K562 (cell line): ENCODE data around the gene ATP5PO. TPM values are rescaled to one million over a fixed set of nuclear protein-coding genes. Genes with fewer than 3 reads are reported as not detected.

Source experiments
- CTBP1 ChIP-seq: fragments of 450-650 bp; IDR thresholded peaks from 2 replicates; pipeline ENCODE4 v1.6.1; 2016; ENCODE audit warnings: borderline replicate concordance
- ERF ChIP-seq: fragments of 450-650 bp; formaldehyde crosslinking; IDR thresholded peaks from 2 replicates; pipeline ENCODE4 v1.4.0; 2020; ENCODE audit warnings: mild to moderate bottlenecking, mixed read lengths
- ETV1 ChIP-seq: fragments of 450-650 bp; conservative IDR thresholded peaks from 2 replicates; pipeline ENCODE4 v1.6.1; 2016; ENCODE audit warnings: missing genetic modification characterization, control low read depth, low read depth, missing compliant biosample characterization
- HDAC3 ChIP-seq: fragments of 450-650 bp; IDR thresholded peaks from 2 replicates; pipeline ENCODE4 v1.6.1; 2018; ENCODE audit warnings: borderline replicate concordance, mild to moderate bottlenecking, moderate library complexity; ENCODE audit not compliant: partially characterized antibody
- MAFG ChIP-seq: fragments of 450-650 bp; conservative IDR thresholded peaks from 2 replicates; pipeline ENCODE4 v1.6.1; 2016; ENCODE audit warnings: missing genetic modification characterization, missing compliant biosample characterization
- POLR3A ChIP-seq: IDR thresholded peaks from 2 replicates; pipeline ENCODE4 v1.6.1; 2011; ENCODE audit warnings: borderline replicate concordance, mild to moderate bottlenecking, moderate library complexity; ENCODE audit not compliant: insufficient read length, insufficient read depth; ENCODE audit errors: extremely low read depth
- PURB ChIP-seq: sonication (generic); formaldehyde crosslinking; IDR thresholded peaks from 2 replicates; pipeline ENCODE4 v1.9.0; 2021; ENCODE audit warnings: low read depth, mild to moderate bottlenecking, missing genetic modification reagents
- SMARCC2 ChIP-seq: fragments of 450-650 bp; IDR thresholded peaks from 2 replicates; pipeline ENCODE4 v1.6.1; 2017; ENCODE audit warnings: antibody characterized with exemption, moderate library complexity, mild to moderate bottlenecking, low read depth
- THRAP3 ChIP-seq: fragments of 450-650 bp; IDR thresholded peaks from 2 replicates; pipeline ENCODE4 v1.6.1; 2016; ENCODE audit warnings: mild to moderate bottlenecking, inconsistent platforms, borderline replicate concordance
- TOE1 ChIP-seq, 2 experiments: fragments of 450-650 bp in 1 of 2; sonication (generic) in 1 of 2; formaldehyde crosslinking in 1 of 2; IDR thresholded peaks; 2 replicates each; pipeline versions ENCODE4 v1.7.1 to v1.8.0; 2016 to 2022; ENCODE audit warnings: borderline replicate concordance in 2 of 2, mild to moderate bottlenecking in 2 of 2, antibody characterized with exemption in 1 of 2, inconsistent platforms in 1 of 2, low read depth in 1 of 2, missing genetic modification reagents in 1 of 2, moderate library complexity in 1 of 2
- ZEB2 ChIP-seq: fragments of 450-650 bp; IDR thresholded peaks from 2 replicates; pipeline ENCODE4 v1.6.1; 2016
- ZNF507 ChIP-seq: conservative IDR thresholded peaks from 2 replicates; pipeline ENCODE4 v1.6.1; 2017; ENCODE audit warnings: missing genetic modification characterization, missing compliant biosample characterization
- polyA plus RNA-seq, 8 experiments: library from polyadenylated mRNA; depleted of rRNA in 4 of 8; stranded (reverse) in 5 of 8; unstranded in 3 of 8; fragments of >200 nt; fragmentation: Nextera tagmentation in 2 of 8; fragmentation: Illumina TruSeq in 1 of 8; extraction: Ambion mirVana in 2 of 8; extraction: Trizol in 1 of 8; gene quantifications; 2 replicates each; pipeline versions ENCODE4 v1.2.1 to v1.2.3, GENCODE V29; 2011 to 2014; ENCODE audit warnings: inconsistent platforms in 1 of 8, missing spikeins in 1 of 8
- total RNA-seq, 7 experiments: library from RNA; depleted of rRNA in 6 of 7; stranded (reverse); fragments of >200 nt in 6 of 7; fragmentation: Illumina TruSeq in 2 of 7; extraction: Trizol in 2 of 7; gene quantifications; 2 replicates each; pipeline versions ENCODE4 v1.2.1 to v1.2.3, GENCODE V29; 2011 to 2021; ENCODE audit warnings: low replicate concordance in 1 of 7
- TF ChIP-seq, protein P1 (sequence below): fragments of 200-800 bp; sonication (Bioruptor generic); IDR thresholded peaks from 2 replicates; pipeline ENCODE4 v1.6.1; 2016; ENCODE audit warnings: missing genetic modification characterization, missing compliant biosample characterization
- TF ChIP-seq, protein P2 (sequence below), 2 experiments: fragments of 450-650 bp in 1 of 2; sonication (generic) in 1 of 2; formaldehyde crosslinking in 1 of 2; IDR thresholded peaks in 1 of 2; conservative IDR thresholded peaks in 1 of 2; 2 replicates each; pipeline versions ENCODE4 v1.6.1 to v1.8.1; 2016 to 2023; ENCODE audit warnings: mild to moderate bottlenecking in 2 of 2, moderate library complexity in 2 of 2, inconsistent platforms in 1 of 2, missing genetic modification reagents in 1 of 2
- TF ChIP-seq, protein P3 (sequence below): fragments of 450-650 bp; IDR thresholded peaks from 2 replicates; pipeline ENCODE4 v1.6.1; 2018; ENCODE audit not compliant: partially characterized antibody

The ATP5PO gene
- total and polyA plus RNA-seq, 9 of the 15 experiments (the other 6 are each of a cell fraction or from before 2014, with no cell fraction given) = 367 to 2,722 (median 808) TPM

DNA sequence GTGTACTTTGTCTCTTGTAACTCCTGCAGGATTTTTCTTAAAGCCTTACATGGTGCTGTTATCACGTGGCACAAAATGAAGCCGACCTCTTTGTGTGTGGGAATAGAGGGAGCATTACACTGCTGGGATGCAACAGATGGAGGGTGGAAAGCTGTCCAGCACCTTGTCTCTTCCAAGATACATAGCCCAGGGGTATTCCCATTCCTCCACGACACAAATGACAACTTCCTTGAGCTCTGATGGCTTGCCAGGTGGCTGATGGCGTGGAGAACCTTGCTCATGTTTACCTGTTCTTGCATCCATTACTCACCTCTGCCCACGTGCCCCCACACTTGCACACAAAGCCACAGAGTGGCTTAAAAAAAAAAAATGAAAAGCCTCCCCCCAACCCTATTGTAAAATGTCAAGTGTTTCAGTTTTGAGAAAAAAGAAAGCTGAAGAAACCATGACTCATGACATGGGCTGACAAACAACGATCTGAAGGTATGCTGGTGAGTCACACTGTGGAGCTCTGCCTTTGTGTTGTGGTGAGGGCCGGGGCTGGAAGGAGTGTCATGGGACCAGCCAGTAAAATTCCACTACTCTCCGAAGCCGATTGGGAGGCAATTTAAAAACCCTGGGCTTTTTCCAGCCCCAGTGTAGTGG is 32.0 kb upstream of the ATP5PO start (continued):
- TF ChIP-seq, protein P1, sequence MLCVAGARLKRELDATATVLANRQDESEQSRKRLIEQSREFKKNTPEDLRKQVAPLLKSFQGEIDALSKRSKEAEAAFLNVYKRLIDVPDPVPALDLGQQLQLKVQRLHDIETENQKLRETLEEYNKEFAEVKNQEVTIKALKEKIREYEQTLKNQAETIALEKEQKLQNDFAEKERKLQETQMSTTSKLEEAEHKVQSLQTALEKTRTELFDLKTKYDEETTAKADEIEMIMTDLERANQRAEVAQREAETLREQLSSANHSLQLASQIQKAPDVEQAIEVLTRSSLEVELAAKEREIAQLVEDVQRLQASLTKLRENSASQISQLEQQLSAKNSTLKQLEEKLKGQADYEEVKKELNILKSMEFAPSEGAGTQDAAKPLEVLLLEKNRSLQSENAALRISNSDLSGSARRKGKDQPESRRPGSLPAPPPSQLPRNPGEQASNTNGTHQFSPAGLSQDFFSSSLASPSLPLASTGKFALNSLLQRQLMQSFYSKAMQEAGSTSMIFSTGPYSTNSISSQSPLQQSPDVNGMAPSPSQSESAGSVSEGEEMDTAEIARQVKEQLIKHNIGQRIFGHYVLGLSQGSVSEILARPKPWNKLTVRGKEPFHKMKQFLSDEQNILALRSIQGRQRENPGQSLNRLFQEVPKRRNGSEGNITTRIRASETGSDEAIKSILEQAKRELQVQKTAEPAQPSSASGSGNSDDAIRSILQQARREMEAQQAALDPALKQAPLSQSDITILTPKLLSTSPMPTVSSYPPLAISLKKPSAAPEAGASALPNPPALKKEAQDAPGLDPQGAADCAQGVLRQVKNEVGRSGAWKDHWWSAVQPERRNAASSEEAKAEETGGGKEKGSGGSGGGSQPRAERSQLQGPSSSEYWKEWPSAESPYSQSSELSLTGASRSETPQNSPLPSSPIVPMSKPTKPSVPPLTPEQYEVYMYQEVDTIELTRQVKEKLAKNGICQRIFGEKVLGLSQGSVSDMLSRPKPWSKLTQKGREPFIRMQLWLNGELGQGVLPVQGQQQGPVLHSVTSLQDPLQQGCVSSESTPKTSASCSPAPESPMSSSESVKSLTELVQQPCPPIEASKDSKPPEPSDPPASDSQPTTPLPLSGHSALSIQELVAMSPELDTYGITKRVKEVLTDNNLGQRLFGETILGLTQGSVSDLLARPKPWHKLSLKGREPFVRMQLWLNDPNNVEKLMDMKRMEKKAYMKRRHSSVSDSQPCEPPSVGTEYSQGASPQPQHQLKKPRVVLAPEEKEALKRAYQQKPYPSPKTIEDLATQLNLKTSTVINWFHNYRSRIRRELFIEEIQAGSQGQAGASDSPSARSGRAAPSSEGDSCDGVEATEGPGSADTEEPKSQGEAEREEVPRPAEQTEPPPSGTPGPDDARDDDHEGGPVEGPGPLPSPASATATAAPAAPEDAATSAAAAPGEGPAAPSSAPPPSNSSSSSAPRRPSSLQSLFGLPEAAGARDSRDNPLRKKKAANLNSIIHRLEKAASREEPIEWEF (CRISPR knock-in tag) = no peak
- 0 out of 2 replicates have a peak, but pooled peaks have one; percentile 46 for TF ChIP-seq ETV1
- peak; percentile 85 for TF ChIP-seq SMARCC2
- TF ChIP-seq, protein P2, sequence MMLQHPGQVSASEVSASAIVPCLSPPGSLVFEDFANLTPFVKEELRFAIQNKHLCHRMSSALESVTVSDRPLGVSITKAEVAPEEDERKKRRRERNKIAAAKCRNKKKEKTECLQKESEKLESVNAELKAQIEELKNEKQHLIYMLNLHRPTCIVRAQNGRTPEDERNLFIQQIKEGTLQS (IDR thresholded peaks at IDR 0.05) = peak; percentile 98
- TF ChIP-seq, protein P2 (CRISPR knock-in tag; conservative IDR thresholded peaks at IDR 0.05) = peak; percentile 92; the same call in 1 of the 2 replicates
- TF ChIP-seq, protein P3, sequence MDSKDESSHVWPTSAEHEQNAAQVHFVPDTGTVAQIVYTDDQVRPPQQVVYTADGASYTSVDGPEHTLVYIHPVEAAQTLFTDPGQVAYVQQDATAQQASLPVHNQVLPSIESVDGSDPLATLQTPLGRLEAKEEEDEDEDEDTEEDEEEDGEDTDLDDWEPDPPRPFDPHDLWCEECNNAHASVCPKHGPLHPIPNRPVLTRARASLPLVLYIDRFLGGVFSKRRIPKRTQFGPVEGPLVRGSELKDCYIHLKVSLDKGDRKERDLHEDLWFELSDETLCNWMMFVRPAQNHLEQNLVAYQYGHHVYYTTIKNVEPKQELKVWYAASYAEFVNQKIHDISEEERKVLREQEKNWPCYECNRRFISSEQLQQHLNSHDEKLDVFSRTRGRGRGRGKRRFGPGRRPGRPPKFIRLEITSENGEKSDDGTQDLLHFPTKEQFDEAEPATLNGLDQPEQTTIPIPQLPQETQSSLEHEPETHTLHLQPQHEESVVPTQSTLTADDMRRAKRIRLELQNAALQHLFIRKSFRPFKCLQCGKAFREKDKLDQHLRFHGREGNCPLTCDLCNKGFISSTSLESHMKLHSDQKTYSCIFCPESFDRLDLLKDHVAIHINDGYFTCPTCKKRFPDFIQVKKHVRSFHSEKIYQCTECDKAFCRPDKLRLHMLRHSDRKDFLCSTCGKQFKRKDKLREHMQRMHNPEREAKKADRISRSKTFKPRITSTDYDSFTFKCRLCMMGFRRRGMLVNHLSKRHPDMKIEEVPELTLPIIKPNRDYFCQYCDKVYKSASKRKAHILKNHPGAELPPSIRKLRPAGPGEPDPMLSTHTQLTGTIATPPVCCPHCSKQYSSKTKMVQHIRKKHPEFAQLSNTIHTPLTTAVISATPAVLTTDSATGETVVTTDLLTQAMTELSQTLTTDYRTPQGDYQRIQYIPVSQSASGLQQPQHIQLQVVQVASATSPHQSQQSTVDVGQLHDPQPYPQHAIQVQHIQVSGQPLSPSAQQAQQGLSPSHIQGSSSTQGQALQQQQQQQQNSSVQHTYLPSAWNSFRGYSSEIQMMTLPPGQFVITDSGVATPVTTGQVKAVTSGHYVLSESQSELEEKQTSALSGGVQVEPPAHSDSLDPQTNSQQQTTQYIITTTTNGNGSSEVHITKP = peak; percentile 60
- TF ChIP-seq HDAC3 = no peak
- TF ChIP-seq ERF (CRISPR knock-in tag) = 0 out of 2 replicates have a peak, but pooled peaks have one; percentile 14
- peak; percentile 92 for TF ChIP-seq ZEB2
- no peak for TF ChIP-seq POLR3A
- TF ChIP-seq TOE1 (IDR thresholded peaks at IDR 0.05; ENCODE audit: borderline replicate concordance) = peak; percentile 84
- TF ChIP-seq TOE1 (CRISPR knock-in tag; IDR thresholded peaks at IDR 0.05; ENCODE audit: borderline replicate concordance, low read depth) = no peak
- TF ChIP-seq MAFG (tag) = peak; percentile 79
- TF ChIP-seq PURB (CRISPR knock-in tag) = no peak
- TF ChIP-seq THRAP3 = no peak
- no peak for TF ChIP-seq ZNF507 (tag)
- no peak; the same call in 1 of the 2 replicates for TF ChIP-seq CTBP1
